ENCODE data around the gene SACM1L.
"Not testable (repeated sequence)": the region's sequence is repeated elsewhere in the genome, so short reads cannot be mapped to it uniquely, and the experiment has no call there.

Gene SACM1L

GRCh38 chr3:45670436-45670835, 18.8 kb upstream of the SACM1L start:
- DNase-seq = no peak

GRCh38 chr3:45670991-45671390, 18.2 kb upstream of the SACM1L start:
- DNase-seq = no peak

- DNase-seq = no peak
These were observed 15.9 kb upstream of the SACM1L start for GRCh38 chr3:45673273-45673672.

- no peak for DNase-seq
These were observed 12.7 kb upstream of the SACM1L start for GRCh38 chr3:45676325-45677032.

- no peak for DNase-seq
These were observed 12.2 kb upstream of the SACM1L start for GRCh38 chr3:45677033-45677446.

- no peak for DNase-seq
These were observed 11.4 kb upstream of the SACM1L start for GRCh38 chr3:45677841-45678240.

GRCh38 chr3:45679805-45680204, 9.4 kb upstream of the SACM1L start:
- no peak for DNase-seq

- DNase-seq = no peak
These were observed 8.0 kb upstream of the SACM1L start for GRCh38 chr3:45681221-45681620.

- no peak for DNase-seq
These were observed 7.3 kb upstream of the SACM1L start for GRCh38 chr3:45681846-45682245.

- DNase-seq = no peak
These were observed 6.9 kb upstream of the SACM1L start for GRCh38 chr3:45682311-45682710.

GRCh38 chr3:45682786-45683185, 6.4 kb upstream of the SACM1L start:
- DNase-seq = no peak

GRCh38 chr3:45683417-45684326, 5.5 kb upstream of the SACM1L start:
- DNase-seq = no peak

GRCh38 chr3:45684327-45684892, 4.8 kb upstream of the SACM1L start:
- DNase-seq = no peak

- not testable (repeated sequence) for DNase-seq
These were observed 3.5 kb upstream of the SACM1L start for GRCh38 chr3:45685722-45686121.

- no peak for DNase-seq
These were observed 2.3 kb upstream of the SACM1L start for GRCh38 chr3:45686850-45687249.

GRCh38 chr3:45687828-45688193, 1.4 kb upstream of the SACM1L start:
- no peak for DNase-seq

- no peak for DNase-seq
These were observed 858 bp upstream of the SACM1L start for GRCh38 chr3:45688194-45688881.

- no peak for DNase-seq
These were observed 570 bp downstream of the SACM1L start for GRCh38 chr3:45689787-45690145.

GRCh38 chr3:45690336-45691035, 1.3 kb downstream of the SACM1L start:
- DNase-seq = no peak

GRCh38 chr3:45691842-45692241, 2.6 kb downstream of the SACM1L start:
- no peak for DNase-seq

GRCh38 chr3:45692866-45693265, 3.7 kb downstream of the SACM1L start:
- DNase-seq = no peak

GRCh38 chr3:45693941-45694521, 4.8 kb downstream of the SACM1L start:
- DNase-seq = no peak

Data from NCI-H2107 (cell line).